ENCODE results near the gene NUDT9.
"Not testable (repeated sequence)": the region's sequence is repeated elsewhere in the genome, so short reads cannot be mapped to it uniquely, and the experiment has no call there.

NUDT9 gene

GRCh38 chr4:87469390-87469789, 47.0 kb downstream of the NUDT9 start:
- DNase-seq, result no peak

DNA sequence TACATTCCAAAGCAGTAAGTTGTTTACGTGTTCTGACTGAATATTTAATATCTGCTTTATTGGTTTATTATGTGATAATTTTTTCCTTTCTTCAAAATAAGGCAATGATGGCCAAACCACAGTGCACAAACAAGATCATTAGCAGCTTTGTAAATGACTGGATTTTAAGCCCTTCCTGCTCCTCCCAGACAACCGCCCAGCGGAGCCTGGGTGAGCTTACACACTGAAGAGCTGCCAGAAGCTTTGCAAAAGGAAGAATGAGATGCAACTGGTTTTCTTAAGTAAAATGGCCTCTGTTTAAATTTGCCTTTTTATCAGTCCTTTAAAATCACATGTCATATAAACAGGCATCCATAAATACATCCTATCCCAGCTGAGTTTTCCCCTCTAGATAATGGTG, 54.6 kb downstream of the NUDT9 start:
- DNase-seq, result no peak

DNA sequence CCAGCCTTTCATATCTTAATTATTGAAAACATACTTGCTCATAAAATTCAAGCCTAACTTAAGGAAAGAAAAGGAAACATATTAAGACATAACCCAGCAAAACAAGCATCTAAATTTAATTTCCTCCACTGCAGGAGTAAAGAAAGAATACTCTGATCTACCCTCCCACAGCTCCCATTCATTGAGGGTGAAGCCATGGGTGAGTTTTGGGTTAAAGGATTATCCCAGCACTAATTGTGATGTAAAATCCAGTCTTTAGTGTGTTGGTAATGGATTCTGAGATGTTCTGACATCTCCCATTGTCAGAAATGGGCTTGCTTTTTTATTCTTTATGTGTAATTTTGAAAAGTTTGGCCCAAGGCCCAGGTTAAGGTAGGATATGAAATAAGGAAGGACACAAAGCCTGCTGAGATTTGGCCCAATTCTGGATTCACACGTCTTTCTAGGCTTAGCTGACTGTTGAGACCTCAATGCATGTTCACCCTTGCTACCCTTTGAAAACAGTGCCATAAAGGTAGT, 56.4 kb downstream of the NUDT9 start:
- DNase-seq, result no peak

DNA sequence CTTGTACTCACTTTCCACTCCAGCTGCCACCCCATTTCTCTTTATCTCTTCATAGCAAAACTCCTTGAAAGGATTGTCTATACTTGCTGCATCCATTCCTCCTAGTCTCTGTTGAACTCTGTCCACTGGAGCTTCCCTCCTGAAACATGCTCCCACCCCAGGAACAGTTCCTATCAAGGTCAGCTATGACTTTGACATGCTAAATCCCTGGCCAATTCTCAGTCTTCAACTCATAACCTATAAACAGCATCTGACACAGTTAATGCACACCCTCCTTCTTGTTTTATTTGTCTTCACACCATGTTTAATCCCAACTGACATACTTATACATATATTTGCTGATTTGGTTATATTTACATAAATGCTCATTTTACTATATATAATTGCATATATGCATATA, 59.0 kb downstream of the NUDT9 start:
- DNase-seq, result no peak

DNA sequence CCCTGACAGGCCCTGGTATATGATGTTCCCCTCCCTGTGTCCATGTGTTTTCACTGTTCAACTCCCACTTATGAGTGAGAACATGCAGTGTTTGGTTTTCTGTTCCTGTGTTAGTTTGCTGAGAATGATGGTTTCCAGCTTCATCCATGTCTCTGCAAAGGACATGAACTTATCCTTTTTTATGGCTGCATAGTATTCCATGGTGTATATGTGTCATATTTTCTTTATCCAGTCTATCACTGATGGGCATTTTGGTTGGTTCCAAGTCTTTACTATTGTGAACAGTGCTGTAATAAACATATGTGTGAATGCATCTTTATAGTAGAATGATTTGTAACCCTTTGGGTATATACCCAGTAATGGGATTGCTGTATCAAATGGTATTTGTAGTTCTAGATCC, 60.9 kb downstream of the NUDT9 start:
- not testable (repeated sequence) for DNase-seq

GRCh38 chr4:87488666-87489065, 66.3 kb downstream of the NUDT9 start:
- DNase-seq, result not testable (repeated sequence)

DNA sequence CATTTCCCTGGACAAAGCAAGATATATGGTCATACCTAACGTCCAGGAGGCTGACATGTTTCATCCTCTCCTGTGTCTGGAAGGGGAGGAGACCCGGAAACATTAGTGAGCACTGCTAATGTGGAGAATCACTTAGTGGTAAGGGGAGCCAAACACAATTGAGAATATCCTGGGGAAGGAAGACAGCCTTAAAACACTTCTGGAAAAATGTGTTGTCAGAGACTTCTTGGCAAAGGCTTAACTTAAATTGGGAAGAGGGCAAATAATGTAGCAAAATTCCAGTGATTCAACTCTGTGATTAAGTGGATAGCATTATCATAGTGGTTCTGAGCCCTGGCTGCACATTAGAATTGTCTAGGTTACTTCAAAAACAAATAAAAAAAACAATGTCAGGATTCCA, 67.3 kb downstream of the NUDT9 start:
- no peak for DNase-seq

DNA sequence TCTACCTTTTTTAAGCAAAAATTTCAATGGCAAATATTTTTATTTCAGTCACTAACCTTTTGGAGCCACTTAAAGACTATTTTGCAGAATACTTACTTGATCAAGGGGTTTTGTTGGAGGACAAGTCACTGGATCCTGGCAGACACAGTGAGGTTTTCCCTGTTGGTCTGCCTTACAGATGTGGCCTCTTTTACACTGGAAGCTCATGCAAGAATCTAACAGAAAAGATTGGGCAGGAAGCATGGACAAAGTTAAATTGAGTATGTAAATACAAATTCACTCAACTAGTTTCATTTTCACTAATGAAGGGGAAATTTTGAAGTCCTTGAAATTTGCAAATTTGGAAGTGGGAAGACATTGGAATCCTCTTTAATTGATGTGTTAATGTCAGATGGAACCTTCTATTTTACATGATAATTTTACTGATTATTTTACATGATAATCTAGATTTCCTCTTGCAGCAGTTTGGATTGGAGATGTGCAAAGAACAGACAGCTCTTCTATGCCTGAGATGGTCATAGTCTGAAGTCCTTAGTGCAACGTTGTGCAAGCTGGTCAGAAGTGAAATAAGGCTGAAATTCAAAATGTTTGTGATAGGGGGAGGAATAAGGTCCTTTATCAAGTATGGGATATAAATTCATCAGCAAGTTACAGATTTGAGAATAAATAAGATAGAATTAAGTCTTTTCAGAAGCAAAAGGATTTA, 68.4 kb downstream of the NUDT9 start:
- no peak for DNase-seq

- DNase-seq, result no peak
These were observed 69.1 kb downstream of the NUDT9 start for GRCh38 chr4:87491436-87491835.

- DNase-seq, result not testable (repeated sequence)
These were observed 69.5 kb downstream of the NUDT9 start for GRCh38 chr4:87491851-87492250.

GRCh38 chr4:87493115-87493514, 70.7 kb downstream of the NUDT9 start:
- DNase-seq, result no peak

DNA sequence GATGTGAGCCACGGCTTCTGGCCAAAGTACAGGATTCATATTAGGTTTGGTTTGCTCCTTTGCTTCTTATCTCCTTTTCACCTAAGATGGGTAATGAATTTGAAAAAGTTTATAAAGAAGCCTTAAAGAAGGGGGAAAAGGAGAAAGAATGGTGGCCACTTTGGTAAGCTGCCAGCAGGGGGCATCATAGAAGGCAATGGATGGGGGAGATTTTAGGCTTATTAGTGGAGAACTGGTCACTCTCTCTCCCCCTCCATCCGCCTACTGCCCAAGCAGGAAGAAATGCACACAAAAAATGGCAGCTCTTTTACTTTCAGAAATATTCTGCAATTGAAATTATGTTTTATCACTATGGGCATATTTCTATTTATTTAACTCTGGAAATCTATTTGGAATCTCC, 74.8 kb downstream of the NUDT9 start:
- DNase-seq, result no peak

DNA sequence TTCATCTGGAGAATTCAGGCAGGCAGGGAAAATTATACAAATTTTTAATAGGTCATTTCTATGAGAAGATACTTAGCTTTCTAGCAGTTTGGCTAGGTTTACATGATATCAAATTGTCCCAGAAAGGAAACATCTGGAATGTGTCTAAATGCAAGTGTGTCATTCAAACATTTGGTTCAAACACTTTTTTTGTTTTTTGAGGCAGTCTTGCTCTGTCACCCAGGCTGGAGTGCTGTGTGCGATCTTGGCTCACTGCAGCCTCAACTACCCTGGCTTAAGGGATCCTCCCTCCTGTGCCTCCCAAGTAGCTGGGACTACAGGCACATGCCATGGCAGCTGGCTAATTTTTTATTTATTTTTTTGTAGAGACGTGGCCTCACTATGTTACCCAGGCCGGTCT, 75.2 kb downstream of the NUDT9 start:
- no peak for DNase-seq

- no peak for DNase-seq
These were observed 76.1 kb downstream of the NUDT9 start for GRCh38 chr4:87498446-87498900.

DNA sequence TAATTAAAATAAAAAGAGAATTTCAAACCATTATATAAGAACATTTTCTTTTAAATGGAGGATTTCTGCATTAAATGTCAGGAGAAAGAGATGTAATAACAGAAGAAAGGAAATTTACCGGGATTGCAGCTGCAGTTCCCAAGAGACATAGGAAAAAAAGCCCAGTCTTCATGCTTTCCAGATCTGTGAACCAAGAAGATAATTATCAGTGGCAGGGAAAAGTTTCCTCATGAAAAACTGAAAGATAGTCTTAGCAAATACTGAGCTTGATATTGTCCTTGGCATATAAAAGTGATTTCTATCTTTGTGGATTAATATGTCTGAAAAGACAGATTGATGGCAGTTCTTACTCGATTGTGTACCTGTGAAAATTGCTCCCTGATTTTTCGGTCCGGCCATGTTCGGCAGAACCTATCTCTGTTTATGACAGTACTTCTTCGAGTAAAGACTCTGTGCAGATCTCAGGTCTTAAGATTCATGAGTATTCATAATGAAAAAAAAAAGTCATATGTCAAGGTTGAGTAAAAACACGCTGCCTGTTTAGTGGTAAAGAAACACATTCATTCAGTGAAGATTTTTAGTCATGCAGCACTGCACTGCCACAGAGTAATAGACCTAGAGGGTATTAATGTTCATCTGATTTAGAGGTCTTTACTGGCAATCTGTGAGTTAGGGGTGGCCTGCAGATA, 77.2 kb downstream of the NUDT9 start:
- no peak for DNase-seq

- no peak for DNase-seq
These were observed 77.7 kb downstream of the NUDT9 start for GRCh38 chr4:87500092-87500462.

DNA sequence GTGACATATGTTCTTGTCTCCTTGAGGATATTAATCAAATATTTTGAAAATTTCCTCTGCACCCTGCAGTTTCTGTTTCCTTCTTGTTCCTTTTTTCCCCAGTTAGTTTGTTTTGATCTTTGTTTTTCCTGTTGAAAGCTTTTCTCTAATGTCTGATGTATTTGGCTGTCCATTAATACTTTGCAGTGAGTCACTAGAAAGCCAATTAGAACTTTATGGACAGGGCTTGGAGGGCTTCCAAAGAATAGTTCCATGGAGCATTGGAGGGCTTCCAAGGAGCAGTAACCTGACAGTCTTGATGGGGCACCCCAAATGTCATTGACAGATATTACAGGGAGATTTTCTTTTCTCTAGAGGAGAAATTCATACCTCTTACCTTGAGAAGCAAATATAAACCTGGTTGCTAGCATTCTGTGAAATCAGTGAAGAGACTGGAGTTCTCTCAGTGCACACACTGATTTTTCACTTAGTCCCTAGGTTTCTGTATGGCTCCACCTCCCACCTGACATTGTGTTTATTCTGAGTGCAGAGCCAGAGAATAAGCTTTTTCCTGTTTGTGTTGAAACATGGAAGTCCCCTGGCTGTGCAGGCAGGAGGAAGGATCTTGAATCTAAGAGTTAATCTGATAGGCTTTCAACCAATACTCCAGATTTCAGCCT, 80.3 kb downstream of the NUDT9 start:
- no peak for DNase-seq

DNA sequence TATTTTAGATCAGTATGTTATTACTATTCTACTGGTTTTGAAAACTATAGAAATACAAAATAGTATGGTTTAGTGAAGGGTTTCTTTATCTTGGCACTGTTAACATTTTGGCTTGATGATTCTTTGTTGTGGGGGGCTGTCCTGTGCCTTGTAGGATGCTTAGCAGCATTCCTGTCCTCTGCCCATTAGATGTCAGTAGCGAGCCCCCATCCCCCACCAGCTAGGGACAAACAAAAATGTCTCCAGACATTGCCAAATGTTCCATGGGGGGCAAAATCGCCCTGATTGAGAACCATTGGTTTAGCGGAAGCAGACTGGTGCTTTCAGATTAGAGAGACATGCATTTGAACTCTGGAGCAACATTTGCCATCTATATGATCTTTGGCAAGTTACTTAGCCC, 83.5 kb downstream of the NUDT9 start:
- no peak for DNase-seq

- no peak for DNase-seq
These were observed 84.8 kb downstream of the NUDT9 start for GRCh38 chr4:87506974-87507701.
